Esophagus squamous epithelium (tissue), 5 donors: ENCODE data around the gene PSMG4. TPM values are rescaled to one million over a fixed set of nuclear protein-coding genes. Genes with fewer than 3 reads are reported as not detected.

ENCODE experiments used
- DNase-seq: peaks from one replicate; lab custom pipeline; 2025; lab: John Stamatoyannopoulos, UW
- H3K27ac ChIP-seq, 4 donors: fragments of 200-600 bp; sonication (generic); one replicate each; pipeline ENCODE4 v1.5.1; 2016 to 2019; ENCODE audit warnings: mild to moderate bottlenecking in 1 of 4
- H3K27me3 ChIP-seq, 4 donors: fragments of 200-600 bp; sonication (generic); 1 replicate in 3 of 4; 2 replicates in 1 of 4; pipeline versions ENCODE4 v1.5.1 to v1.6.0; 2017 to 2021; ENCODE audit warnings: antibody characterized with exemption in 1 of 4
- H3K36me3 ChIP-seq, 3 donors: fragments of 200-600 bp; sonication (generic); one replicate each; pipeline ENCODE4 v1.5.1; 2016 to 2019
- H3K4me1 ChIP-seq, 3 donors: fragments of 200-600 bp; sonication (generic); one replicate each; pipeline ENCODE4 v1.5.1; 2017 to 2019
- H3K4me3 ChIP-seq, 4 donors: fragments of 200-600 bp; sonication (generic); 1 replicate in 3 of 4; 2 replicates in 1 of 4; pipeline ENCODE4 v1.5.1; 2016 to 2019; ENCODE audit warnings: mild to moderate bottlenecking in 2 of 4, moderate library complexity in 1 of 4
- H3K9me3 ChIP-seq, 3 donors: fragments of 200-600 bp; sonication (generic); one replicate each; pipeline ENCODE4 v1.5.1; 2016 to 2019
- POLR2A ChIP-seq, 4 donors: fragments of 450-650 bp; IDR thresholded peaks; one replicate each; pipeline ENCODE4 v1.6.1; 2017; ENCODE audit warnings: antibody characterized with exemption in 4 of 4, mild to moderate bottlenecking in 4 of 4, moderate library complexity in 3 of 4
- WGBS, 2 donors: methylation state at CpG; one replicate each; pipeline ENCODE4 v1.1.5; 2018; 5-methylcytosine and 5-hydroxymethylcytosine counted together
- intact Hi-C: fragments of 100-400 bp; cut with DNase I; formaldehyde crosslinking; loops from one replicate; pipeline ENCODE4 v1.15.0; 2022
- total RNA-seq, 4 donors: library from RNA; depleted of rRNA; stranded (reverse); fragments of >200 nt; gene quantifications; one replicate each; pipeline ENCODE4 v1.1.0, GENCODE V29; 2016
- TF ChIP-seq, protein P1 (sequence below), 6 experiments: fragments of 450-650 bp in 4 of 6; fragments of 200-600 bp in 2 of 6; sonication (generic) in 2 of 6; IDR thresholded peaks; one replicate each; pipeline ENCODE4 v1.5.1; 2016 to 2019; ENCODE audit warnings: antibody characterized with exemption in 6 of 6, mild to moderate bottlenecking in 4 of 6, moderate library complexity in 4 of 6
- donor health status: DM: yes; HTN: yes; CAD: no.

PSMG4 gene
- total RNA-seq, 4 donors from 2014 or later, result 9.4 to 36.0 (median 14.9) TPM

DNA sequence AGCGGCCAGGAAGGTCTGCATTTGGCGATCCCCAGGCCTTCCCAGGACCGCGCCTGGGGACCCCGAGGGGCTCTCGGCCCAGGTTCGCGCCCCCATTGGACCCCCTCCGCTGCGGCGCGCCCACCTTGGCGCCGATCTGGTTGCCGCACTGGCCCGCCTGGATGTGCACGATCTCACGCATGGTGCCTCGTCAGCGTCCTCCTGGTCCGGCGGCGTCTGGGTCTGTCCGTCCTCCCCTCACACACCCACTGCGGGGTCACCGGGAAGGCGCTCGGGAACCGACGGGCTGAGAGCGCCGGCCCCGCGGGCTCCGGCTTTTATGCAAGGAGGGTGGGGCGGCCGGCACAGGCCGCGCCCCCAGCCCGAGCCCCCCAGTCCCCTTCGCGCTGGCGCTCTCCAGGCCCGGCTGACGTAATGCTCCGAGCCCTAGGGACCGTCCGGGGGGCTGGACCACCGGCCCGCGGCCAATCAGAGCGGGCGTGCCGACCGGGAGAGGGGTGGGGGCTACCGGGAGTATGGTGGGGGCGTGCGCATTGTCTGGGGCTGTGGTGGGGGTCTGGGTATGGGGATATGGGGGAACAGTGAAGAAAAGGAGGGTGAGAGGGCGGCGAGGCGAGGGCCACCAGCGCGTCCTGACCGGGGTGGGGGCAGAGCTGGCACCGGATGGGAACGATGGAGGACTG is 31.2 kb upstream of the PSMG4 start, which contains the start of gene TUBB2B:
Gene TUBB2B (minus strand): TSS at position 291 of the 683 bp plus-strand sequence. CDS start 110 bp downstream, at position 181.
- TF ChIP-seq POLR2A (IDR thresholded peaks at IDR 0.05), result no peak
- TF ChIP-seq, protein P1, sequence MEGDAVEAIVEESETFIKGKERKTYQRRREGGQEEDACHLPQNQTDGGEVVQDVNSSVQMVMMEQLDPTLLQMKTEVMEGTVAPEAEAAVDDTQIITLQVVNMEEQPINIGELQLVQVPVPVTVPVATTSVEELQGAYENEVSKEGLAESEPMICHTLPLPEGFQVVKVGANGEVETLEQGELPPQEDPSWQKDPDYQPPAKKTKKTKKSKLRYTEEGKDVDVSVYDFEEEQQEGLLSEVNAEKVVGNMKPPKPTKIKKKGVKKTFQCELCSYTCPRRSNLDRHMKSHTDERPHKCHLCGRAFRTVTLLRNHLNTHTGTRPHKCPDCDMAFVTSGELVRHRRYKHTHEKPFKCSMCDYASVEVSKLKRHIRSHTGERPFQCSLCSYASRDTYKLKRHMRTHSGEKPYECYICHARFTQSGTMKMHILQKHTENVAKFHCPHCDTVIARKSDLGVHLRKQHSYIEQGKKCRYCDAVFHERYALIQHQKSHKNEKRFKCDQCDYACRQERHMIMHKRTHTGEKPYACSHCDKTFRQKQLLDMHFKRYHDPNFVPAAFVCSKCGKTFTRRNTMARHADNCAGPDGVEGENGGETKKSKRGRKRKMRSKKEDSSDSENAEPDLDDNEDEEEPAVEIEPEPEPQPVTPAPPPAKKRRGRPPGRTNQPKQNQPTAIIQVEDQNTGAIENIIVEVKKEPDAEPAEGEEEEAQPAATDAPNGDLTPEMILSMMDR (IDR thresholded peaks at IDR 0.05), result no peak
- Histone ChIP-seq H3K27ac (peak within 1 kb of the TSS in 3 of 4 donors; percentile 1 to 16 (median 12)), H3K4me3 (peak within 1 kb of the TSS; percentile 9 to 66 (median 44)), H3K4me1 (peaks cover 36 to 63% (median 48%) of the 10 kb centered on the region in 3 donors), H3K9me3 (no peaks in the 10 kb centered on the region), H3K36me3 (no peaks in the 10 kb centered on the region), H3K27me3 (peaks cover 18 to 73% (median 41%) of the 10 kb centered on the region in 4 donors)
- intact Hi-C loops, result no loop called here
- no peak for DNase-seq
- 0 to 2% methylated on average over 7 to 15 of the region's 66 CpGs for WGBS, 2 donors

DNA sequence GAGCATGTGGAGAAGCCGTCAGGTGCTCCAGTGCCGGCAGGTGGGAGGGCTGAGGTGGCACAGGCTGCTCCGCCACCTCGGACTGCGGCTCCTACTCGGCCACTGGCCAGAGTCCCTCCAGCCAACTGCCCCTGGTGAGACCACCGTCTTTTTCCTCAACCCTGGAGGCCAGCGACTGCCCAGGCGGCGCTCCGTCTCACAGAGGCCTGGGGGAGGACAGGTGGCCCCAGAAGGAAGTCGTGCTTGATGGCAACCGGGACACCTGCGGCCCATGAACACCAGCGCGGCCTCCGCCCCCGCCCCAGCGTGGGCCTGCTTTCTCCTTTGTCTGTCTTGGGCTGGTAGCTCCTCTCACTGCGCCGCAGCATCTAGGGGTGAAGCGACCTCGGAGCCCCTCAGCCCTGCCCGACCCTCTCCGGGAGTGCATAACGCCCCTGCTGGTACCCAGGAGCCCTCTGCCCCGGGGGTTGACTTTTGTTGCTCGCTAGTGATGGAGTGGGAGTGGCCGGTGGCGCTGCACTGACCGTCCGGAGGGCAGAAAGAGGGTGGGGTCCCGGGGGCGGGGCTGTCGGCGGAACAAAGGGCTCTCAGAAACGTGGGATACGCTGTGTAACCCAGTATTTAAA is 30.6 kb upstream of the PSMG4 start:
- no peak for DNase-seq
- Histone ChIP-seq H3K9me3 (no peaks in the 10 kb centered on the region), H3K27ac (peak overlapping the region in 2 of 4 donors; percentile 1 to 16), H3K36me3 (no peaks in the 10 kb centered on the region), H3K4me1 (peaks cover 36 to 63% (median 48%) of the 10 kb centered on the region in 3 donors), H3K4me3 (peak overlapping the region in 3 of 4 donors; percentile 40 to 66 (median 47)), H3K27me3 (peaks cover 18 to 80% (median 41%) of the 10 kb centered on the region in 4 donors)
- TF ChIP-seq, protein P1 (IDR thresholded peaks at IDR 0.05), result no peak
- TF ChIP-seq POLR2A (IDR thresholded peaks at IDR 0.05), result no peak
- intact Hi-C loops, result no loop called here
- 3 to 7% methylated on average over 3 to 17 of the region's 38 CpGs for WGBS, 2 donors

DNA sequence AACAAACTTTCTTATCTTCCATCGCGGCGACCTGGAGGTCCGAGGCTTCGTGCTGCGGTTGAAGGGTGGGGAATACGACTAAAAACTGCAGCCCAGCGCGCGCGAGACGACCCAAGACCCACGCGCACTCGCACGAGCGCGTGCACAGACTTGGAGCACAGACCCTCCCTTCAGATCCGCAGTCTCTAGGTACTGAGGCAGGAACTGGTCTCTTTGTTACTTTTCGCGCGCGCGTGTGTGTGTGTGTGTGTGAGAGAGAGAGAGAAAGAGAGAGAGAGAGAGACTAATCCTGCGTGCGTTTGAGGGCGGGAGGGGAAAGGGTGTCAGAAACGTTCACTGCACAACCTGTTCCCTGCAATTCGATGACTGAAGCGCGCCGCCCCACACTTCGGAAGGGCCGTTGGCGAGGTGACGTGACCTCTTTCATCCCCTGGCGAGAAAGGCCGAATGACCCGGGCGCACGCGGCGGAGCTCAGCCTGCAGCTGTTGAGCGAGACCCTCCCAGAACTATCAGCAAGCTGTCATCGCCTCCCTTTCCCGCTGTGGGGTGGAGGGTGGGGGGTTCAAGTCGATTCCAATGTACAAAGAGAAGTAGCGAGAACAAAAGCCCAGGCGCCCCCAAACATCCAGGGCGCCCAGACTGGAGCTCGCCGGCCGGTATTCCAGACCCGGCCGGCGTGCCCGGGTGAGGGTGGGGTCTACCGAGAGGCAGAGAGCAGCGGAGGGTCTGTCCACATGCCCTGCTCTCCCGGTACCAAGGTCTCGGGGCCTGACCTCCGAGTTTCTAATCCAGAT is 29.8 kb upstream of the PSMG4 start:
- H3K4me1 ChIP-seq, result peaks cover 36 to 63% (median 48%) of the 10 kb centered on the region in 3 donors
- no peak overlapping the region for H3K27ac ChIP-seq
- DNase-seq, result no peak
- TF ChIP-seq, protein P1 (IDR thresholded peaks at IDR 0.05), result no peak
- no peak for TF ChIP-seq POLR2A (IDR thresholded peaks at IDR 0.05)
- H3K36me3 ChIP-seq, result no peaks in the 10 kb centered on the region
- intact Hi-C loops, result no loop called here
- H3K9me3 ChIP-seq, result no peaks in the 10 kb centered on the region
- WGBS, 2 donors, result 4% methylated on average over 20 to 35 of the region's 62 CpGs
- H3K4me3 ChIP-seq, result peak overlapping the region in 3 of 4 donors; percentile 40 to 66 (median 47)
- H3K27me3 ChIP-seq, result peaks cover 18 to 88% (median 41%) of the 10 kb centered on the region in 4 donors

DNA sequence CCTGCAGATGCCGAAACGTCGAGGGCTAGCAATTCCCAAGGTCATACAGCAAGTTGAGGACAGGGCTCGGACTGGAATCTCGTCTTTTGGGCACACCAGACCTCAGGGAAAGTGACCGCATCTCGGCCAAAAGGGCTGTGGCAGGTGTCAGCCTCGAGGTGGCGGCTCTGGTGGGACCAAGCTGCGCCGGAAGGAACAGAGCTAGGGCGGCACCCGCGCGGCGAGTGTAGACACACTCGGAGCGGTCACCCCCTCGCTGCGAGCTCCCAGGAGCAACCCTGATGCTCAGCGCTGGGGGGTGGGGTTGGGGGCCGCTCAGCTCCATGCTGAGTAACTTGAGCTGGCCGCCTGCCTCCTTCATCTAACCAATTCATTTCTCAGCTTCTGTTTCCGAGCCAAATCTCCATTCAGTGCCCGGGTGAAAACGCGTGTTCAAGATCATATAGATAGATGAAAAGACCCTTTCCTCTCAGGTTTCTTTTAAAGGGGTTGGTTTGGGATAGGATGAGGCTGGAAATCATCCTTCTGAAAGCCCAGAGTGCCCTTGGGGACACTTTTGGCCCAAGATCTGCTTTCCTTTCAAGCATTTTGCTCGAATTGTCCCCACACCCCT is 29.1 kb upstream of the PSMG4 start:
- TF ChIP-seq, protein P1 (IDR thresholded peaks at IDR 0.05), result no peak
- no peak for TF ChIP-seq POLR2A (IDR thresholded peaks at IDR 0.05)
- Histone ChIP-seq H3K36me3 (no peaks in the 10 kb centered on the region), H3K27ac (no peak overlapping the region), H3K4me3 (peak overlapping the region in 3 of 4 donors; percentile 40 to 66 (median 47)), H3K4me1 (peaks cover 36 to 63% (median 48%) of the 10 kb centered on the region in 3 donors), H3K9me3 (no peaks in the 10 kb centered on the region), H3K27me3 (peaks cover 18 to 91% (median 41%) of the 10 kb centered on the region in 4 donors)
- intact Hi-C loops, result no loop called here
- DNase-seq, result no peak
- WGBS, 2 donors, result 2 to 15% methylated on average over 7 to 25 of the region's 28 CpGs
